ENCODE results near the gene SLC51A. TPM values are rescaled to one million over a fixed set of nuclear protein-coding genes. Genes with fewer than 3 reads are reported as not detected.
"Not testable (repeated sequence)": the region's sequence is repeated elsewhere in the genome, so short reads cannot be mapped to it uniquely, and the experiment has no call there.

SLC51A gene
- total RNA-seq, 1 donor from 2014 or later: not detected

GRCh38 chr3:196238612-196239560 is 22.6 kb downstream of the SLC51A start:
- H3K36me3 Mint-ChIP-seq (ENCODE audit: low read depth, unreplicated experiment): peaks cover 34% of the 10 kb centered on the region
- H3K9me3 Mint-ChIP-seq (ENCODE audit: unreplicated experiment): peaks cover 3% of the 10 kb centered on the region
- H3K27me3 Mint-ChIP-seq (ENCODE audit: unreplicated experiment): no peaks in the 10 kb centered on the region
- no peak for DNase-seq (ENCODE audit: low spot score)
- no peaks in the 10 kb centered on the region for H3K4me1 Mint-ChIP-seq (ENCODE audit: unreplicated experiment)
- H3K4me3 Mint-ChIP-seq (ENCODE audit: unreplicated experiment): no peak overlapping the region
- TF ChIP-seq CTCF (IDR thresholded peaks at IDR 0.05; ENCODE audit: unreplicated experiment): no peak
- H3K27ac Mint-ChIP-seq (ENCODE audit: unreplicated experiment): no peak overlapping the region

GRCh38 chr3:196240424-196240823 is 24.1 kb downstream of the SLC51A start:
- no peak for TF ChIP-seq CTCF (IDR thresholded peaks at IDR 0.05; ENCODE audit: unreplicated experiment)
- H3K9me3 Mint-ChIP-seq (ENCODE audit: unreplicated experiment): peaks cover 3% of the 10 kb centered on the region
- DNase-seq (ENCODE audit: low spot score): no peak
- H3K27ac Mint-ChIP-seq (ENCODE audit: unreplicated experiment): no peak overlapping the region
- H3K4me1 Mint-ChIP-seq (ENCODE audit: unreplicated experiment): no peaks in the 10 kb centered on the region
- H3K4me3 Mint-ChIP-seq (ENCODE audit: unreplicated experiment): no peak overlapping the region
- peaks cover 37% of the 10 kb centered on the region for H3K36me3 Mint-ChIP-seq (ENCODE audit: low read depth, unreplicated experiment)
- no peaks in the 10 kb centered on the region for H3K27me3 Mint-ChIP-seq (ENCODE audit: unreplicated experiment)

GRCh38 chr3:196241704-196242103 is 25.4 kb downstream of the SLC51A start:
- no peak overlapping the region for H3K4me3 Mint-ChIP-seq (ENCODE audit: unreplicated experiment)
- peaks cover 47% of the 10 kb centered on the region for H3K36me3 Mint-ChIP-seq (ENCODE audit: low read depth, unreplicated experiment)
- no peak overlapping the region for H3K27ac Mint-ChIP-seq (ENCODE audit: unreplicated experiment)
- no peaks in the 10 kb centered on the region for H3K4me1 Mint-ChIP-seq (ENCODE audit: unreplicated experiment)
- H3K27me3 Mint-ChIP-seq (ENCODE audit: unreplicated experiment): no peaks in the 10 kb centered on the region
- DNase-seq (ENCODE audit: low spot score): no peak
- no peak for TF ChIP-seq CTCF (IDR thresholded peaks at IDR 0.05; ENCODE audit: unreplicated experiment)
- H3K9me3 Mint-ChIP-seq (ENCODE audit: unreplicated experiment): peaks cover 3% of the 10 kb centered on the region

- H3K27ac Mint-ChIP-seq (ENCODE audit: unreplicated experiment); H3K4me3 Mint-ChIP-seq (ENCODE audit: unreplicated experiment); H3K27me3 Mint-ChIP-seq (ENCODE audit: unreplicated experiment); H3K9me3 Mint-ChIP-seq (ENCODE audit: unreplicated experiment); H3K4me1 Mint-ChIP-seq (ENCODE audit: unreplicated experiment); DNase-seq (ENCODE audit: low spot score): not testable (repeated sequence)
- peaks cover 36% of the 10 kb centered on the region for H3K36me3 Mint-ChIP-seq (ENCODE audit: low read depth, unreplicated experiment)
Observed at GRCh38 chr3:196244166-196244565, 27.8 kb downstream of the SLC51A start.

- DNase-seq (ENCODE audit: low spot score): no peak
- peaks cover 34% of the 10 kb centered on the region for H3K36me3 Mint-ChIP-seq (ENCODE audit: low read depth, unreplicated experiment)
- H3K4me1 Mint-ChIP-seq (ENCODE audit: unreplicated experiment): no peaks in the 10 kb centered on the region
- no peak overlapping the region for H3K27ac Mint-ChIP-seq (ENCODE audit: unreplicated experiment)
- no peak overlapping the region for H3K4me3 Mint-ChIP-seq (ENCODE audit: unreplicated experiment)
- no peak for TF ChIP-seq CTCF (IDR thresholded peaks at IDR 0.05; ENCODE audit: unreplicated experiment)
- H3K27me3 Mint-ChIP-seq (ENCODE audit: unreplicated experiment): no peaks in the 10 kb centered on the region
- H3K9me3 Mint-ChIP-seq (ENCODE audit: unreplicated experiment): peaks cover 3% of the 10 kb centered on the region
Observed at GRCh38 chr3:196246612-196247308, 30.4 kb downstream of the SLC51A start.
